HCT116 (cell line): Measurements from ENCODE around the gene PCYT1B. TPM values are rescaled to one million over a fixed set of nuclear protein-coding genes. Genes with fewer than 3 reads are reported as not detected.

Experiments
- ATAC-seq: fragments of 200-7000 bp; cut with Tn5 transposase; 2 replicates; pipeline ENCODE4 v1.9.1; 2020; ENCODE audit warnings: mild to moderate bottlenecking, moderate library complexity
- BruUV-seq: library from RNA; stranded (reverse); fragments of 400-500 nt; replicated peaks from 2 replicates; lab custom pipeline; 2021; lab: Mats Ljungman, UMichigan
- CTCF ChIA-PET: fragments of 300-600 bp; sonication (Branson Sonifier 250); formaldehyde crosslinking; loops from one replicate; lab custom pipeline; 2021; ENCODE audit warnings: antibody characterized with exemption; lab: Charles Lee
- POLR2A ChIA-PET: fragments of 300-600, 350-600 bp; sonication (Branson Sonifier 250); formaldehyde crosslinking; loops from one replicate; lab custom pipeline; 2021; ENCODE audit warnings: antibody characterized with exemption; lab: Charles Lee
- RAD21 ChIA-PET, 2 experiments: fragments of 300-600 bp; sonication (Branson Sonifier 250); formaldehyde crosslinking; loops; one replicate each; lab custom pipeline; 2023; ENCODE audit warnings: low total read pairs in 2 of 2; ENCODE audit not compliant: uncharacterized antibody in 2 of 2, unreplicated experiment in 2 of 2, low non-redundant PET in 1 of 2; lab: Charles Lee
- DNase-seq: peaks from one replicate; pipeline ENCODE4 v3.0.0-alpha.2; 2010; ENCODE audit warnings: low read depth, low spot score
- H2AFZ ChIP-seq: fragments of 200-600 bp; shearing (Covaris generic), sonication (generic); 2 replicates; pipeline ENCODE4 v1.6.1; 2017; ENCODE audit warnings: low read depth, mixed run types, mixed read lengths, antibody characterized with exemption, low read length; ENCODE audit not compliant: poor library complexity, severe bottlenecking
- H3K27ac ChIP-seq: 2 replicates; pipeline ENCODE4 v1.5.1; 2012; ENCODE audit warnings: low read depth, low read length
- H3K27me3 ChIP-seq: fragments of 200-600 bp; sonication (generic); 2 replicates; pipeline ENCODE4 v1.6.1; 2016; ENCODE audit warnings: mixed run types, low read length, mixed read lengths; ENCODE audit not compliant: insufficient read depth
- H3K36me3 ChIP-seq, 2 experiments: fragments of 200-500 bp in 1 of 2; fragments of 200-600 bp in 1 of 2; sonication (Bioruptor generic) in 1 of 2; sonication (generic) in 1 of 2; 2 replicates each; pipeline versions ENCODE4 v1.5.1 to v1.6.1; 2014 to 2016; ENCODE audit warnings: low read length in 2 of 2, inconsistent platforms in 1 of 2, mixed read lengths in 1 of 2, mixed run types in 1 of 2; ENCODE audit not compliant: insufficient read depth in 2 of 2, control insufficient read depth in 1 of 2
- H3K4me1 ChIP-seq, 2 experiments: fragments of 200-600 bp in 1 of 2; sonication (generic) in 1 of 2; 2 replicates each; pipeline versions ENCODE4 v1.5.1 to v1.6.1; 2012 to 2017; ENCODE audit warnings: low read length in 2 of 2, inconsistent platforms in 1 of 2, mild to moderate bottlenecking in 1 of 2, mixed read lengths in 1 of 2, mixed run types in 1 of 2, moderate library complexity in 1 of 2; ENCODE audit not compliant: insufficient read depth in 2 of 2, control insufficient read depth in 1 of 2
- H3K4me2 ChIP-seq: fragments of 200-600 bp; sonication (generic); 2 replicates; pipeline ENCODE4 v1.6.1; 2017; ENCODE audit warnings: mixed run types, low read length, mixed read lengths
- H3K4me3 ChIP-seq, 2 experiments: fragments of 200-600 bp in 1 of 2; sonication (generic) in 1 of 2; replicated peaks in 1 of 2; 2 replicates each; pipeline ENCODE4 v1.5.1; 2011 to 2016; ENCODE audit warnings: low read length in 2 of 2, control low read depth in 1 of 2, low read depth in 1 of 2, mild to moderate bottlenecking in 1 of 2, mixed read lengths in 1 of 2, mixed run types in 1 of 2
- H3K79me2 ChIP-seq: fragments of 200-600 bp; sonication (generic); 2 replicates; pipeline ENCODE4 v1.6.1; 2017; ENCODE audit warnings: mild to moderate bottlenecking, mixed run types, low read length, moderate library complexity, mixed read lengths; ENCODE audit not compliant: insufficient read depth
- H3K9ac ChIP-seq: fragments of 200-600 bp; sonication (generic); 2 replicates; pipeline ENCODE4 v1.6.1; 2016; ENCODE audit warnings: low read length, mixed read lengths
- H3K9me2 ChIP-seq: fragments of 200-600 bp; sonication (generic), shearing (Covaris generic); 2 replicates; pipeline ENCODE4 v1.6.1; 2017; ENCODE audit warnings: mixed run types, mild to moderate bottlenecking, moderate library complexity; ENCODE audit not compliant: insufficient read depth
- H3K9me3 ChIP-seq, 2 experiments: fragments of 200-500 bp in 1 of 2; fragments of 200-600 bp in 1 of 2; sonication (Bioruptor generic) in 1 of 2; sonication (generic) in 1 of 2; 2 replicates each; pipeline ENCODE4 v1.6.1; 2014 to 2017; ENCODE audit warnings: low read length in 2 of 2, mixed read lengths in 2 of 2, inconsistent platforms in 1 of 2, low read depth in 1 of 2, mild to moderate bottlenecking in 1 of 2, mixed run types in 1 of 2, moderate library complexity in 1 of 2; ENCODE audit not compliant: control insufficient read depth in 1 of 2, insufficient read depth in 1 of 2
- H4K20me1 ChIP-seq: fragments of 200-600 bp; sonication (generic), shearing (Covaris generic); 2 replicates; pipeline ENCODE4 v1.6.1; 2017; ENCODE audit warnings: mixed run types, mild to moderate bottlenecking, moderate library complexity; ENCODE audit not compliant: insufficient read depth
- CBX3 ChIP-seq: IDR thresholded peaks from 2 replicates; pipeline ENCODE4 v1.6.1; 2012; ENCODE audit warnings: low read depth
- EZH2 ChIP-seq: fragments of 200-600 bp; sonication (generic); IDR thresholded peaks from 2 replicates; pipeline ENCODE4 v1.6.1; 2017; ENCODE audit warnings: antibody characterized with exemption, mixed run types
- JUND ChIP-seq: IDR thresholded peaks from 2 replicates; pipeline ENCODE4 v1.6.1; 2012
- POLR2A ChIP-seq: IDR thresholded peaks from 2 replicates; pipeline ENCODE4 v1.7.0; 2011; ENCODE audit warnings: borderline replicate concordance; ENCODE audit not compliant: insufficient read depth, insufficient read length; ENCODE audit errors: extremely low read depth
- RAD21 ChIP-seq: IDR thresholded peaks from 2 replicates; pipeline ENCODE4 v1.6.1; 2012; ENCODE audit warnings: low read depth, mild to moderate bottlenecking
- SIN3A ChIP-seq: IDR thresholded peaks from 2 replicates; pipeline ENCODE4 v1.6.1; 2012; ENCODE audit warnings: low read depth
- SRF ChIP-seq: IDR thresholded peaks from 2 replicates; pipeline ENCODE4 v1.6.1; 2012; ENCODE audit warnings: low read depth
- TCF7L2 ChIP-seq: IDR thresholded peaks from 2 replicates; pipeline ENCODE4 v1.7.0; 2011; ENCODE audit warnings: borderline replicate concordance, inconsistent platforms; ENCODE audit not compliant: insufficient read depth, insufficient read length; ENCODE audit errors: extremely low read depth
- ZFX ChIP-seq: fragments of 450-650 bp; IDR thresholded peaks from 2 replicates; pipeline ENCODE4 v1.6.1; 2017
- intact Hi-C: fragments of 100-400 bp; cut with micrococcal nuclease; formaldehyde crosslinking; loops from 2 replicates; pipeline ENCODE4 v1.10.0; 2022
- total RNA-seq: library from RNA; stranded (reverse); gene quantifications from one replicate; pipeline ENCODE4 v1.2.1, GENCODE V29; 2021; ENCODE audit not compliant: unreplicated experiment
- TF ChIP-seq, protein P1 (sequence below): IDR thresholded peaks from 2 replicates; pipeline ENCODE4 v1.6.1; 2012

The PCYT1B gene
- total RNA-seq, 1 experiment from 2014 or later: not detected

DNA sequence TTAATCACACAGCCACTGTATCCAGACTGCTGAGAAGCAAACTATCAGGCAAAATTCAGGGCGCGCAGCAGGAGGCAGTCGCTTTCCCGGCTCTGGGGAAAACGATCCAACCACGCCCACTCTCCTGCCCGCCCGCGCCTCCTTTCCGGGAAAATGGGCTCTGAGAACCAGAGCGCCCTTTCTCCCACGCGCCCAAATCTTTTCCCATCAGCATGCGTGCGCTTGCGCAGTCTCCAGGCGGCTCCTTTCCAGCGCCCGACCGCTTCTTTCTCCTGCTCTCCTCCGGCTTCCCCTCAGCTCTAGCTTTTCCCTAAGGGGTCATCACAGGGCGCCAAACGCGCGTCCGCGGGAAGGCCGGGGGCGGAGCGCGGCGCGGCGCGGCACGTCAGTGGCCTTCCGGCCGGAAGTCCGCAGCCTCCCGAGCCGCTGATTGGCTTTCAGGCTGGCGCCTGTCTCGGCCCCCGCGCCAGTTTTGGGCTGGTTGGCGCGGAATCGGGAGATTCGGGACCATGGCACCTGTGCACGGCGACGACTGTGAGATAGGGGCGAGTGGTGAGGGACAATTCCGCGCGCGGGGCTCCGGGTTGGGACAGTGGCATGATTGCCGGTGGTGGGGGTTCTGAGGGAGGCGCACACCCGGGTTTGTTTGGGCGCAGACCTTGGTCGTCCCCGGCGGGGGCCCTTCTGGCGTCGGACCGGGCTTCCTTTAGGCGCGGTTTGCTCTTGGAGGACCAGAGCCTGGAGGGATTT is 46.5 kb upstream of the PCYT1B start, which contains the start of gene POLA1 (continued):
- TF ChIP-seq TCF7L2 (no peak), SRF (peak; percentile 82), ZFX (no peak), SIN3A (peak; percentile 53), RAD21 (no peak)

DNA sequence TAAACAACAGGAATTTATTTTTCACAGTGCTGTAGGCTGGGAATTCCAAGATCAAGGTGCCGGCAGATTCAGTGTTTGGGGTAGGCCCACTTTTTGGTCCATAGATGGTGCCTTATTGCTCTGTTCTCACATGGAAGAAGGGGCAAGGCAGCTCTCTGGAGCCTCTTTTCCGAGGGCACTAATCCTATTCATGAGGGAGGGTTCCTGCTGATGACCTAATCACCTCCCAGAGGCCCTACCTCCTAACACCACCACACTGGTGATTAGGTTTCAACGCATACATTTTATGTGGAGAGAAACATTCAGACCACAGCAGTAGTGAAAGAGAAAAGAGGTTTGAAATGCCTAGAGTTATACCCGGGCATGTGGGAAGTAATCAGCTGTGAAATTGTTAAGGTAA is 45.2 kb upstream of the PCYT1B start:
- H3K36me3 ChIP-seq: no peaks in the 10 kb centered on the region
- no peak for TF ChIP-seq CBX3
- TF ChIP-seq, protein P1, sequence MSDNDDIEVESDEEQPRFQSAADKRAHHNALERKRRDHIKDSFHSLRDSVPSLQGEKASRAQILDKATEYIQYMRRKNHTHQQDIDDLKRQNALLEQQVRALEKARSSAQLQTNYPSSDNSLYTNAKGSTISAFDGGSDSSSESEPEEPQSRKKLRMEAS: no peak
- no peak for TF ChIP-seq JUND
- TF ChIP-seq RAD21: no peak
- no peak for TF ChIP-seq SRF
- TF ChIP-seq EZH2: no peak
- no peak for TF ChIP-seq POLR2A
- no peak overlapping the region for H3K9ac ChIP-seq
- DNase-seq: no peak
- H3K4me3 ChIP-seq: no peak overlapping the region
- H3K4me1 ChIP-seq: peaks cover 3 to 14% of the 10 kb centered on the region in 2 experiments; a peak in 3 of 4 replicates
- POLR2A ChIA-PET: no interaction called here
- no peaks in the 10 kb centered on the region for H3K27me3 ChIP-seq
- no peaks in the 10 kb centered on the region for H3K9me2 ChIP-seq
- ATAC-seq: no peak
- peak overlapping the region; percentile 65 for H2AFZ ChIP-seq
- no peak overlapping the region for H3K4me2 ChIP-seq
- RAD21 ChIA-PET: no interaction called here
- H3K79me2 ChIP-seq: peaks cover 35% of the 10 kb centered on the region
- no TSS peak for BruUV-seq
- CTCF ChIA-PET: no interaction called here
- no peaks in the 10 kb centered on the region for H4K20me1 ChIP-seq
- intact Hi-C loops: no loop called here
- no peaks in the 10 kb centered on the region for H3K9me3 ChIP-seq
- no peak overlapping the region for H3K27ac ChIP-seq
